Keratinocyte (primary cell): ENCODE measurements around the gene MLEC. TPM values are rescaled to one million over a fixed set of nuclear protein-coding genes. Genes with fewer than 3 reads are reported as not detected.

Experiments used
- DNase-seq: peaks from one replicate; pipeline ENCODE4 v3.0.0-alpha.2; 2011; ENCODE audit warnings: low read depth, missing footprints, low spot score
- FAIRE-seq: peaks from 2 replicates; lab custom pipeline; 2011; peaks lifted over from hg19 to GRCh38; lab: Jason Lieb, UNC
- H2AFZ ChIP-seq: 2 replicates; pipeline ENCODE4 v1.6.0; 2012; ENCODE audit warnings: low read length, control low read depth, inconsistent platforms; ENCODE audit not compliant: control insufficient read depth
- H3K27ac ChIP-seq: 2 replicates; pipeline ENCODE4 v1.5.1; 2011; ENCODE audit warnings: low read length; ENCODE audit not compliant: control insufficient read depth, insufficient read depth
- H3K27me3 ChIP-seq: 3 replicates; pipeline ENCODE4 v1.6.0; 2011; ENCODE audit warnings: low read length; ENCODE audit not compliant: control insufficient read depth, insufficient read depth; ENCODE audit errors: extremely low read depth
- H3K36me3 ChIP-seq, 2 experiments: 2 replicates in 1 of 2; 3 replicates in 1 of 2; pipeline ENCODE4 v1.5.1; 2011; ENCODE audit warnings: low read length in 2 of 2, mild to moderate bottlenecking in 1 of 2; ENCODE audit not compliant: control insufficient read depth in 2 of 2, insufficient read depth in 2 of 2; ENCODE audit errors: extremely low read depth in 1 of 2
- H3K4me1 ChIP-seq: 3 replicates; pipeline ENCODE4 v1.5.1; 2011; ENCODE audit warnings: low read length; ENCODE audit not compliant: control insufficient read depth, insufficient read depth; ENCODE audit errors: extremely low read depth
- H3K4me2 ChIP-seq: 3 replicates; pipeline ENCODE4 v1.6.0; 2011; ENCODE audit warnings: low read depth, low read length; ENCODE audit not compliant: control insufficient read depth, insufficient read depth; ENCODE audit errors: extremely low read depth
- H3K4me3 ChIP-seq, 3 experiments: fragments of 200-600 bp in 1 of 3; sonication (generic) in 1 of 3; 2 replicates in 2 of 3; 3 replicates in 1 of 3; pipeline ENCODE4 v1.5.1; 2011 to 2016; ENCODE audit warnings: low read length in 3 of 3, mild to moderate bottlenecking in 3 of 3, control low read depth in 2 of 3, inconsistent platforms in 1 of 3, low read depth in 1 of 3, mixed read lengths in 1 of 3, mixed run types in 1 of 3, moderate library complexity in 1 of 3; ENCODE audit not compliant: control insufficient read depth in 2 of 3, insufficient read depth in 2 of 3; ENCODE audit errors: extremely low read depth in 1 of 3
- H3K79me2 ChIP-seq: 2 replicates; pipeline ENCODE4 v1.6.0; 2012; ENCODE audit warnings: low read length; ENCODE audit not compliant: control insufficient read depth, insufficient read depth
- H3K9ac ChIP-seq: 3 replicates; pipeline ENCODE4 v1.6.0; 2011; ENCODE audit warnings: low read length; ENCODE audit not compliant: control insufficient read depth, insufficient read depth; ENCODE audit errors: extremely low read depth
- H3K9me1 ChIP-seq: 3 replicates; pipeline ENCODE4 v1.6.0; 2011; ENCODE audit warnings: low read length; ENCODE audit not compliant: control insufficient read depth, insufficient read depth; ENCODE audit errors: extremely low read depth
- H3K9me3 ChIP-seq: 2 replicates; pipeline ENCODE4 v1.5.1; 2012; ENCODE audit warnings: low read depth, low read length; ENCODE audit not compliant: control insufficient read depth
- H4K20me1 ChIP-seq: 3 replicates; pipeline ENCODE4 v1.6.0; 2011; ENCODE audit warnings: low read length; ENCODE audit not compliant: control insufficient read depth, insufficient read depth; ENCODE audit errors: extremely low read depth
- CTCF ChIP-seq, 3 experiments: IDR thresholded peaks in 1 of 3; conservative IDR thresholded peaks in 1 of 3; optimal IDR thresholded peaks in 1 of 3; 2 replicates in 2 of 3; 3 replicates in 1 of 3; pipeline versions ENCODE3 to v1.5.1; 2011; ENCODE audit warnings: low read length in 3 of 3, mild to moderate bottlenecking in 3 of 3, moderate library complexity in 2 of 3, control low read depth in 1 of 3, inconsistent platforms in 1 of 3; ENCODE audit not compliant: insufficient read depth in 2 of 3; ENCODE audit errors: extremely low read depth in 1 of 3
- EZH2 ChIP-seq: IDR thresholded peaks from one replicate; pipeline ENCODE4 v1.6.1; 2012; ENCODE audit warnings: inconsistent platforms, mild to moderate bottlenecking, low read length, moderate library complexity
- dilution Hi-C: fragments of 300-500 bp; cut with MboI; formaldehyde crosslinking; loops from one replicate; pipeline ENCODE4 v1.7.0; 2020; ENCODE audit warnings: low sequenced_read_pairs; ENCODE audit not compliant: extremely low pct_ligation_motif_present
- polyA plus RNA-seq, 5 experiments: library from polyadenylated mRNA; depleted of rRNA in 3 of 5; stranded (reverse) in 3 of 5; stranded (forward) in 1 of 5; unstranded in 1 of 5; fragments of >200 nt; gene quantifications; 1 replicate in 1 of 5; 2 replicates in 3 of 5; 3 replicates in 1 of 5; pipeline versions ENCODE4 v1.2.1 to v1.2.3, GENCODE V29; 2011 to 2012; ENCODE audit warnings: missing spikeins in 2 of 5, low read depth in 1 of 5, low replicate concordance in 1 of 5

MLEC gene
- polyA plus RNA-seq, 1 donor (not counting 4 experiments of a cell fraction or from before 2014, with no cell fraction given) = 65.2 TPM

GRCh38 chr12:120720987-120721801, 34.2 kb downstream of the MLEC start:
- no peak overlapping the region for H3K9ac ChIP-seq
- FAIRE-seq = no peak

GRCh38 chr12:120721866-120722265, 34.9 kb downstream of the MLEC start:
- FAIRE-seq = no peak

More at GRCh38 chr12:120720987-120721801, 34.2 kb downstream of the MLEC start:
- Histone ChIP-seq H3K79me2 (no peaks in the 10 kb centered on the region), H3K4me1 (peaks cover 12% of the 10 kb centered on the region), H4K20me1 (no peaks in the 10 kb centered on the region), H3K27ac (no peak overlapping the region), H3K4me2 (no peak overlapping the region), H3K4me3 (no peak overlapping the region), H3K36me3 (peaks cover 30 to 47% of the 10 kb centered on the region in 2 experiments), H3K27me3 (no peaks in the 10 kb centered on the region), H2AFZ (no peak overlapping the region), H3K9me3 (no peaks in the 10 kb centered on the region), H3K9me1 (no peaks in the 10 kb centered on the region)
- DNase-seq = no peak
- dilution Hi-C loops = no loop called here
- no peak for TF ChIP-seq CTCF (optimal IDR thresholded peaks at IDR 0.05 in 1 of 3, IDR thresholded peaks at IDR 0.05 in 1 of 3, conservative IDR thresholded peaks at IDR 0.05 in 1 of 3; ENCODE audit: extremely low read depth in 1 of 3, insufficient read depth in 2 of 3, low read length in 3 of 3)
- no peak for TF ChIP-seq EZH2

More at GRCh38 chr12:120721866-120722265, 34.9 kb downstream of the MLEC start:
- DNase-seq = no peak
- Histone ChIP-seq H3K27me3 (no peaks in the 10 kb centered on the region), H3K79me2 (no peaks in the 10 kb centered on the region), H3K9me1 (no peaks in the 10 kb centered on the region), H3K9me3 (no peaks in the 10 kb centered on the region), H2AFZ (no peak overlapping the region), H4K20me1 (no peaks in the 10 kb centered on the region), H3K4me2 (no peak overlapping the region), H3K27ac (no peak overlapping the region), H3K9ac (no peak overlapping the region), H3K4me1 (peaks cover 14% of the 10 kb centered on the region), H3K4me3 (no peak overlapping the region), H3K36me3 (peaks cover 27 to 40% of the 10 kb centered on the region in 2 experiments)
- TF ChIP-seq EZH2 = no peak
- TF ChIP-seq CTCF (optimal IDR thresholded peaks at IDR 0.05 in 1 of 3, IDR thresholded peaks at IDR 0.05 in 1 of 3, conservative IDR thresholded peaks at IDR 0.05 in 1 of 3; ENCODE audit: extremely low read depth in 1 of 3, insufficient read depth in 2 of 3, low read length in 3 of 3) = no peak
- dilution Hi-C loops = no loop called here
